ENCODE measurements around the gene CELSR1. TPM values are rescaled to one million over a fixed set of nuclear protein-coding genes. Genes with fewer than 3 reads are reported as not detected.

CELSR1 gene
- total and polyA plus RNA-seq, 2 donors from 2014 or later, result 15.7 to 49.9 TPM

GRCh38 chr22:46568102-46568809 lies 30.8 kb upstream of the CELSR1 start:
- Histone ChIP-seq H3K4me3 (ENCODE audit: low read length in 3 of 3) (no peak overlapping the region), H3K9me3 (ENCODE audit: control insufficient read depth in 2 of 3, insufficient read depth in 1 of 3, low read length in 3 of 3) (peaks cover 0 to 4% (median 0%) of the 10 kb centered on the region in 3 donors), H3K9ac (ENCODE audit: low read length in 3 of 3) (no peak overlapping the region), H3K36me3 (ENCODE audit: control insufficient read depth in 2 of 3, insufficient read depth in 3 of 3, low read length in 3 of 3) (no peaks in the 10 kb centered on the region), H3K27ac (ENCODE audit: low read depth in 2 of 2, low read length in 2 of 2) (no peak overlapping the region), H3K27me3 (ENCODE audit: control insufficient read depth, insufficient read depth, low read length) (no peaks in the 10 kb centered on the region), H3K4me1 (ENCODE audit: control insufficient read depth in 2 of 3, insufficient read depth in 2 of 3, low read depth in 1 of 3, low read length in 3 of 3) (peaks cover 0 to 6% (median 4%) of the 10 kb centered on the region in 3 donors)
- DNase-seq (peak in 1 of 5 donors; percentile 55), FAIRE-seq (no peak)
- intact Hi-C loops (cut with DNase I), result no loop called here
- no peak for TF ChIP-seq CTCF (IDR thresholded peaks at IDR 0.05; ENCODE audit: borderline replicate concordance, extremely low read depth, insufficient read depth)

GRCh38 chr22:46567471-46567870 lies 30.1 kb upstream of the CELSR1 start:
- Histone ChIP-seq H3K36me3 (ENCODE audit: control insufficient read depth in 2 of 3, insufficient read depth in 3 of 3, low read length in 3 of 3) (no peaks in the 10 kb centered on the region), H3K9ac (ENCODE audit: low read length in 3 of 3) (no peak overlapping the region), H3K4me3 (ENCODE audit: low read length in 3 of 3) (no peak overlapping the region), H3K27ac (ENCODE audit: low read depth in 2 of 2, low read length in 2 of 2) (no peak overlapping the region), H3K9me3 (ENCODE audit: control insufficient read depth in 2 of 3, insufficient read depth in 1 of 3, low read length in 3 of 3) (peaks cover 0 to 4% (median 0%) of the 10 kb centered on the region in 3 donors), H3K4me1 (ENCODE audit: control insufficient read depth in 2 of 3, insufficient read depth in 2 of 3, low read depth in 1 of 3, low read length in 3 of 3) (peaks cover 0 to 6% (median 4%) of the 10 kb centered on the region in 3 donors), H3K27me3 (ENCODE audit: control insufficient read depth, insufficient read depth, low read length) (no peaks in the 10 kb centered on the region)
- TF ChIP-seq CTCF (IDR thresholded peaks at IDR 0.05; ENCODE audit: borderline replicate concordance, extremely low read depth, insufficient read depth), result no peak
- FAIRE-seq, result no peak
- DNase-seq, result no peak
- intact Hi-C loops (cut with DNase I), result no loop called here

GRCh38 chr22:46564084-46564714 lies 26.8 kb upstream of the CELSR1 start:
- no peaks in the 10 kb centered on the region for H3K27me3 ChIP-seq (ENCODE audit: control insufficient read depth, insufficient read depth, low read length)
- no peak for TF ChIP-seq CTCF (IDR thresholded peaks at IDR 0.05; ENCODE audit: borderline replicate concordance, extremely low read depth, insufficient read depth)
- intact Hi-C loops (cut with DNase I), result no loop called here
- no peaks in the 10 kb centered on the region for H3K9me3 ChIP-seq (ENCODE audit: control insufficient read depth in 2 of 3, insufficient read depth in 1 of 3, low read length in 3 of 3)
- DNase-seq (peak in 1 of 5 donors; percentile 68), FAIRE-seq (no peak)
- no peak overlapping the region for H3K4me3 ChIP-seq (ENCODE audit: low read length in 3 of 3)
- no peaks in the 10 kb centered on the region for H3K36me3 ChIP-seq (ENCODE audit: control insufficient read depth in 2 of 3, insufficient read depth in 3 of 3, low read length in 3 of 3)
- no peak overlapping the region for H3K27ac ChIP-seq (ENCODE audit: low read depth in 2 of 2, low read length in 2 of 2)
- peaks cover 0 to 6% (median 4%) of the 10 kb centered on the region in 3 donors for H3K4me1 ChIP-seq (ENCODE audit: control insufficient read depth in 2 of 3, insufficient read depth in 2 of 3, low read depth in 1 of 3, low read length in 3 of 3)
- no peak overlapping the region for H3K9ac ChIP-seq (ENCODE audit: low read length in 3 of 3)

Measured in kidney (tissue), 14 donors.